Peyer's patch (tissue), 4 donors: ENCODE results near the gene UTS2B. TPM values are rescaled to one million over a fixed set of nuclear protein-coding genes. Genes with fewer than 3 reads are reported as not detected.

Source experiments
- DNase-seq, 3 donors: peaks; one replicate each; pipeline ENCODE4 v3.0.0-alpha.2; 2017 to 2019
- H3K27ac ChIP-seq, 4 donors: fragments of 200-600 bp; sonication (generic); one replicate each; pipeline ENCODE4 v1.5.1; 2016 to 2019
- H3K27me3 ChIP-seq, 2 donors: fragments of 200-600 bp; sonication (generic); one replicate each; pipeline ENCODE4 v1.5.1; 2019
- H3K36me3 ChIP-seq, 3 donors: fragments of 200-600 bp; sonication (generic); one replicate each; pipeline ENCODE4 v1.5.1; 2016 to 2019
- H3K4me1 ChIP-seq, 4 donors: fragments of 200-600 bp; sonication (generic); one replicate each; pipeline ENCODE4 v1.5.1; 2016 to 2019
- H3K4me3 ChIP-seq, 4 donors: fragments of 200-600 bp; sonication (generic); 1 replicate in 3 of 4; 2 replicates in 1 of 4; pipeline ENCODE4 v1.5.1; 2016 to 2019; ENCODE audit warnings: mild to moderate bottlenecking in 1 of 4
- H3K9me3 ChIP-seq, 4 donors: fragments of 200-600 bp; sonication (generic); one replicate each; pipeline ENCODE4 v1.5.1; 2016 to 2019; ENCODE audit warnings: mild to moderate bottlenecking in 1 of 4
- POLR2A ChIP-seq, 2 donors: fragments of 450-650 bp; IDR thresholded peaks; one replicate each; pipeline ENCODE4 v1.5.1; 2017; ENCODE audit warnings: antibody characterized with exemption in 2 of 2, mild to moderate bottlenecking in 2 of 2, moderate library complexity in 2 of 2
- total RNA-seq, 4 donors: library from RNA; depleted of rRNA; stranded (reverse); fragments of >200 nt; gene quantifications; one replicate each; pipeline ENCODE4 v1.1.0, GENCODE V29; 2016
- TF ChIP-seq, protein P1 (sequence below), 6 experiments: fragments of 450-650 bp in 4 of 6; fragments of 200-600 bp in 2 of 6; sonication (generic) in 1 of 6; IDR thresholded peaks; one replicate each; pipeline ENCODE4 v1.5.1; 2017 to 2019; ENCODE audit warnings: antibody characterized with exemption in 6 of 6, mild to moderate bottlenecking in 3 of 6, moderate library complexity in 1 of 6

UTS2B gene
- total RNA-seq, 4 donors from 2014 or later, result 1.9 to 6.6 TPM; not detected in 2

DNA sequence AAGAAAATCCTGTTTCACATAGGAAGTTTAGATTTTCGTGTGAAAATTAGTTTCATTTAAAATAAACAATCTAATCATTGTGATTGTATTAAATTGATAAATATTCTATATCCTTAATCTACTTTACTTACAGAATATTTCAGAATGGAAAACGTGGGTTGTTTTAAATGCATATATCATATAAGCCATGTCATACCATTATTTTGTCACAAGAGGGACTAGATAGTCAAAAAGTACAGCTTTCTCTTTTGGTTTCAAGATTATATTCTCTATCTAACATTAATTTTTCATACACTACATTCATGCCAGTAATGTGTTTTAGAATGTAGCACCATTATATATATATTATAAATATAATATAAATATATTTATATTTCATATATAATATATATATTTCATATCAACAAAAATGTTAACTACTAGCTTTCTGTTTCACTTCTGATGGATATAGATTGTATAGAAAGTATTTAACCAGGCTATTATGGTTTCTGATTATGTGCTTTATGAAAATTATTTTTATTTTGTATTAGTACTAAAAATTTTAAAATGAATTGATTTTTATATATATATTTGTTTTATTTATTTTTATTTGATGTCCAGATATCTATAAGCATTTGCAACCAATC lies 86.0 kb downstream of the UTS2B start:
- H3K36me3 ChIP-seq, result no peaks in the 10 kb centered on the region
- DNase-seq, result no peak
- no peak for TF ChIP-seq POLR2A (IDR thresholded peaks at IDR 0.05)
- TF ChIP-seq, protein P1, sequence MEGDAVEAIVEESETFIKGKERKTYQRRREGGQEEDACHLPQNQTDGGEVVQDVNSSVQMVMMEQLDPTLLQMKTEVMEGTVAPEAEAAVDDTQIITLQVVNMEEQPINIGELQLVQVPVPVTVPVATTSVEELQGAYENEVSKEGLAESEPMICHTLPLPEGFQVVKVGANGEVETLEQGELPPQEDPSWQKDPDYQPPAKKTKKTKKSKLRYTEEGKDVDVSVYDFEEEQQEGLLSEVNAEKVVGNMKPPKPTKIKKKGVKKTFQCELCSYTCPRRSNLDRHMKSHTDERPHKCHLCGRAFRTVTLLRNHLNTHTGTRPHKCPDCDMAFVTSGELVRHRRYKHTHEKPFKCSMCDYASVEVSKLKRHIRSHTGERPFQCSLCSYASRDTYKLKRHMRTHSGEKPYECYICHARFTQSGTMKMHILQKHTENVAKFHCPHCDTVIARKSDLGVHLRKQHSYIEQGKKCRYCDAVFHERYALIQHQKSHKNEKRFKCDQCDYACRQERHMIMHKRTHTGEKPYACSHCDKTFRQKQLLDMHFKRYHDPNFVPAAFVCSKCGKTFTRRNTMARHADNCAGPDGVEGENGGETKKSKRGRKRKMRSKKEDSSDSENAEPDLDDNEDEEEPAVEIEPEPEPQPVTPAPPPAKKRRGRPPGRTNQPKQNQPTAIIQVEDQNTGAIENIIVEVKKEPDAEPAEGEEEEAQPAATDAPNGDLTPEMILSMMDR (IDR thresholded peaks at IDR 0.05), result peak; percentile 26 to 44 (median 36)
- H3K27ac ChIP-seq, result no peak overlapping the region
- H3K4me1 ChIP-seq, result no peaks in the 10 kb centered on the region
- no peaks in the 10 kb centered on the region for H3K27me3 ChIP-seq
- no peak overlapping the region for H3K4me3 ChIP-seq
- no peaks in the 10 kb centered on the region for H3K9me3 ChIP-seq

DNA sequence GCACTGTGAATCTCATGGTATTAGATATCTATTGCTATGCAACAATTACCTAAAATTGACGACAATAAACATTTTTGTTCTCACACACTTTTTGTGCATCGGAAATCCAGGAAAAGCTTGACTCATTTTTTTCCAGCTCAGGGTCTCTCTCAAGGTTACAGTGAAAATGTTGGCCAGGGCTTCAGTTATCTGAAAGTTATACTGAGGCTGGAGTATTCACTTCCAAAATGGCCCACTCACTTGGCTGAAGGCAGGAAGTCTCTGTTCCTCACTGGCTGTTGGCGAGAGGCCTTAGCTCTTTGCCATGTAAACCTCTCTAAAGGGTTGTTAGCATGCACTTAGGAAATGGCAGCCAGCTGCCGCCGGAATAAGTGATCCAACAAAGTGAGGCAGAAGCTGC lies 89.8 kb downstream of the UTS2B start:
- Histone ChIP-seq H3K4me3 (no peak overlapping the region), H3K4me1 (no peaks in the 10 kb centered on the region), H3K27me3 (no peaks in the 10 kb centered on the region), H3K36me3 (no peaks in the 10 kb centered on the region), H3K9me3 (no peaks in the 10 kb centered on the region), H3K27ac (no peak overlapping the region)
- no peak for TF ChIP-seq POLR2A (IDR thresholded peaks at IDR 0.05)
- TF ChIP-seq, protein P1 (IDR thresholded peaks at IDR 0.05), result no peak
- DNase-seq, result no peak

DNA sequence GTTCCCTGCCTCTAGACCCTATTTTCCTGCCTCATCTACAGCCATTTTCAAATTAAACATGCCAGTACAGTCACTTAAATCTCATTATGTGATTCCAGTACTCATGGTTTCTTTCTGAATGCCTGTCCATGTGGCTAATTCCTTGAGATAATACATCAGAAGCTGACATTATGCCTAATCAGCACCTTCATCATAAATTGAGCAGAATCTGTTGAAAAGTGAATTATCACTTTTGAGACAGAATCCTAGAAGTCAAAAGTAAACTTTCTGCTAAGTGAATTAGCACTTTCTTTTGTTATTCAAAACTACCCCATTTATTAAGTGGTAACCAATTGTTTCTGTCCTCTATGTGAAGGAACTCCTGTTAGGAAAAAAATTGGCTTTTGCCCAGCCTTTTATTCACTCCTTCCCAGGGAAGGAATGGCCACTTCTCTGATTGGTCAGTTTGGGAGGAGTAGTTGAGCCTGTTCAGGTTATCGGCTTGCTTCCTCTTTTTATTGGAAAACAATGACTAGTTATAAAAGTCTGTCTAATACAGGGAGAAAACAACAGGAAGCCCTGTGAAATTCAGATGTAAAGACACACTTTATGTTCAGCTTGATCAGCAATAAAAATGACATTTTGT lies 90.8 kb downstream of the UTS2B start:
- TF ChIP-seq, protein P1 (IDR thresholded peaks at IDR 0.05), result no peak
- TF ChIP-seq POLR2A (IDR thresholded peaks at IDR 0.05), result no peak
- no peak for DNase-seq
- no peaks in the 10 kb centered on the region for H3K36me3 ChIP-seq
- H3K9me3 ChIP-seq, result no peaks in the 10 kb centered on the region
- H3K4me3 ChIP-seq, result no peak overlapping the region
- H3K27ac ChIP-seq, result no peak overlapping the region
- H3K27me3 ChIP-seq, result no peaks in the 10 kb centered on the region
- no peaks in the 10 kb centered on the region for H3K4me1 ChIP-seq

DNA sequence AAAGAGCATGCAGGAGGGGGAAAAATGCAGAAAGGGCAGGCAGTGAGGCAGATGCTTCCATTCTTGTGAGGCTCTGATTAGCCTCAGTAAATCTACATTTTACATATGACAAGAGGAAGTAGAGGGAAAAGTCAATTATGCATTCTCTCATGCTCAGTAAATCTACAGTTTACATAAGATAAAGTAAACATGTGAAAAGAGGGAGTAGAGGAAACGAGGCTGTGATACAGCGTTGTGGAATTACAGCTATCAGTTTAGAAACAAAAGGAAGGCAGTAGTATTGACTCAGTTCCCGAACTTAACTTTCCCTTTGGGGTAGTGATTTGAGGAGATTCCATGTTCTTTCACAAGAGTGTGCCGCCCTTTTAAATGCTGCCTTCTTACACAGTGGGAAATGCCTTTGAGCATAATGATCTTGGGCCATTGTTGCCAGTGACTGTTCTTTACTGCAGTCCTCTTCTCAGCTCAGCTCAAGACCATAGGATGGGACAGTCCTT lies 92.0 kb downstream of the UTS2B start:
- Histone ChIP-seq H3K36me3 (no peaks in the 10 kb centered on the region), H3K4me1 (no peaks in the 10 kb centered on the region), H3K27me3 (no peaks in the 10 kb centered on the region), H3K4me3 (no peak overlapping the region), H3K9me3 (no peaks in the 10 kb centered on the region), H3K27ac (no peak overlapping the region)
- TF ChIP-seq POLR2A (IDR thresholded peaks at IDR 0.05), result no peak
- TF ChIP-seq, protein P1 (IDR thresholded peaks at IDR 0.05), result no peak
- DNase-seq, result no peak

DNA sequence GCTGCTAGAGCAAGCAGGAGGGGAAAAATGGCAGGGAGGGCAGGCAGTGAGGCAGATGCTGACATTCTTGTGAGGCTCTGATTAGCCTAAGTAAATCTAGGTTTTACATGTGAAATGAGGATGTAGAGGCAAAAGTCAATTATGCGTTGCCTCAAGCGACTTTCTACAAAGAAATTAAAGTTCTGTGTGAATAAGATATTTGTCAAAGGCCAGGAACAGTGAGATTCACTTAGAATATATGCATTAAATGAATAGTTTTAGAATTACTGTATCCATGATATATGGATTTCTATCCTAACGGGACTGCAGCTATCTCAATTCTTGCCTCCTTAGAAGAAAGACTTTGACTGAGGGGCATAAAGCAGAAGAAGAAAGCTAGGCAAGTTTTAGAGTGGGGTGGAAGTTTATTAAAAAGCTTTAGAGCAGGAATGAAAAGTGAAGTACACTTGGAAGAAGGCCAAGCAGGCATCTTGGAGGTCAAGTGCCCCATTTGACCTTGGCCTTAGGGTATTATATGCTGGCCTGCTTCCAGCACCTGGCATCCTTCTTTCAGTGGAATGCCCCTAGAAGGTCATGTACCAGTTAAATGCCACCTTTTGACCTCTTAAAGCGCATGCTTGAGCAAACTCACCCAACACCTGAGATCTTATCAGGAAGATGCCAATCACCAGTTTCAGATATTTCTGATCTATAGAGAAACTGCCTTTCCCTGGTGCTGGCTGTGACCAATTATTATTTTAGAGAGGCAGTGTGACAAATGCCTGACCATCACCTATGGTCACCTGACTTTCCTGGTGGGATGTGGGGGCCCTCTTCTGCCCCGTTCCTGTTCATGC lies 93.1 kb downstream of the UTS2B start:
- Histone ChIP-seq H3K4me3 (no peak overlapping the region), H3K9me3 (no peaks in the 10 kb centered on the region), H3K27me3 (no peaks in the 10 kb centered on the region), H3K36me3 (no peaks in the 10 kb centered on the region), H3K27ac (no peak overlapping the region), H3K4me1 (no peaks in the 10 kb centered on the region)
- TF ChIP-seq, protein P1 (IDR thresholded peaks at IDR 0.05), result no peak
- TF ChIP-seq POLR2A (IDR thresholded peaks at IDR 0.05), result no peak
- no peak for DNase-seq
